HG02763 (cell line): Measurements from ENCODE around the gene PSMD14.
"Not testable (repeated sequence)": the region's sequence is repeated elsewhere in the genome, so short reads cannot be mapped to it uniquely, and the experiment has no call there.

Experiments
- ATAC-seq: cut with Tn5 transposase; IDR thresholded peaks from one replicate; pipeline ENCODE4 v1.9.1; 2021; ENCODE audit warnings: mild to moderate bottlenecking, moderate library complexity; ENCODE audit not compliant: unreplicated experiment

The PSMD14 gene

GRCh38 chr2:161308178-161308955 is at the start of gene PSMD14:
PSMD14 (plus strand) TSS chr2:161308425; CDS start chr2:161318826, 10,401 bp downstream.
- ATAC-seq: peak; percentile 98

DNA sequence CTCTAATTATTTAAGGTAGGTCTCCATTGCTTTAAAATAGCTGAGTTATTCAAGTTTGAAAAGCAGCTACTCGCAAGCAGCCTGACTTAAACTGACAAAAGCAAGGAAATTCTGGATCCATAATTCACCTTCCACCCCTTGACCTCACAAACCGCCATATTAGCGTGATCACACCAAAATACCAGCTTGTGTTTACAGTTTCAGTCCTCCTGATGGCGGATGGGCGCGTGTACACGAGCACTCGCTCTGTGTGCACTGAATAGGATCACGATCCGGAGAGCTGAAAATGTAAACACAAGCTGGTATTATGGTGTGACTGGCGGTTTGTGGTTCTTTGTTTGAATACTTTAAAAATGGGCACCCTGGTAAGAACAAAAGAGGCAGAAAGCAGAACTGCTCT is 42.4 kb upstream of the PSMD14 start:
- ATAC-seq: no peak

DNA sequence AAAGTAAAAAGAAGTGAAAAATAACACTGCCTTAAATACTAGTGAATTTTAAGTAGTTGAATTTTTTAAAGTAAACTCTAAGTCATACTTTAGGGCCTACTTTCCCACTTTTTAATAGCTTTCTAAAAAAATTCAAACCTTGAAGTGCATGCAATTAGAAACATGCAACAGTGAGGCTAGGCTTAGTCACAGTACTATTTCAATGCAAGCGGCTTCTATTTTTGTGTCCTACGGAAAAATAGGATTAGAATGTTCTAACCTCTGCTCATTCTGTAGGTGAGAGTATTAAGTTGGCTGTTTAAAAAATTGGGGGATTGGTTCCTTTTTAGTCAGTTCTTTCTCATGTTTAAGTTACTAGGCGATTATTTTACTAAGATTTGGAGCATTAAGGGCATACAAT is 39.1 kb upstream of the PSMD14 start:
- no peak for ATAC-seq

GRCh38 chr2:161273038-161273760 is 35.0 kb upstream of the PSMD14 start:
- ATAC-seq: peak; percentile 64

DNA sequence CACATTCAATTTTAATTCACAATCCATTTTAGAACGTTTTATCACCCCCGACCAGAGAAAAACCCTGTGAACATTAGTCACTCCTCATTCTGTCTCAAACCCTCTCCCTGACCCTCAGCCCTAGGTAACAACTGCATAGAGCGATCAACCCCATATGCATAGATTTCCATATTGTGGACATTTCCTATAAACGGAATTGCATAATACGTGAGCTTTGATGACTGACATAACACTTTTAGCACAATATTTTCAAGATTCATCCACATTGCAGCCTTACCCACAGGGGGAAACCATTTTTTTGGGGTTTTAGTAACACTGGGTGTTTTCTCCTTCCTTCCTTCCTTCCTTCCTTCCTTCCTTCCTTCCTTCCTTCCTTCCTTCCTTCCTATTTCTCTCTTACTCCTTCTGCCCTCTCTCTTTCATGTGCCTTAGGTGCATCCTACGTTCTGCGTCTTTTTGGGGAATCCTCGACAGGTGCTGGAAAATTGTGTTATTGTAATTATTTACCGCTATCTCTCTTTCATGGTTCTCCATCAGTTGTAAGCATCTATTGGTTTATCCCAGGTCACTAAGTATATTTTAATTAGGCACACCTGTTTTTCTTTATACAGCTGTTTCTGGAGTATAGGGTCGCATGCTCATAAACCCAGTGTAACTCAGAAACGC is 29.5 kb upstream of the PSMD14 start:
- not testable (repeated sequence) for ATAC-seq

GRCh38 chr2:161279230-161279815 is 28.9 kb upstream of the PSMD14 start:
- not testable (repeated sequence) for ATAC-seq

DNA sequence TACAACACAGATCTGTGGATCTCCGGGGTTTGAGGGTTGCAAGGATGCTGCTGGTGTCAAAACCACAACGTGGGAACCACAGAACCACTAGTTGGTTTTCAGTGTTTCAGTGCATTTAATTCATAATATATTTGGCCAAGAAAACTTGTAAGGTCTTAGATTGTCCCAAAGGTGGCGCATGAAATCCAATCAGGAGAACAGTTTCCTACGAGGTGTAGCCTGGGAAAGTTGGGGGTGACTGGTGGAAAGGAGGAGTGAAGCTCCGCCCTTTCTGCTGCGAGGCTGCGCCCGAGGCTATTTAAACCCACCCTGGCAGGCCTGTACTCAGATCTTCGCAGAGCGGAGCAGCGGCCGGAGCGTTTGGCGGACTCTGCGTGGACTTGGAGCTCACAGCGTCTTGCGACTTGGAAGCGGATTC is 27.3 kb upstream of the PSMD14 start:
- ATAC-seq: not testable (repeated sequence)

GRCh38 chr2:161281615-161282310 is 26.5 kb upstream of the PSMD14 start:
- not testable (repeated sequence) for ATAC-seq

- not testable (repeated sequence) for ATAC-seq
Measured at GRCh38 chr2:161282311-161282644, 25.9 kb upstream of the PSMD14 start.

- no peak for ATAC-seq
Measured at GRCh38 chr2:161283926-161284325, 24.3 kb upstream of the PSMD14 start.

DNA sequence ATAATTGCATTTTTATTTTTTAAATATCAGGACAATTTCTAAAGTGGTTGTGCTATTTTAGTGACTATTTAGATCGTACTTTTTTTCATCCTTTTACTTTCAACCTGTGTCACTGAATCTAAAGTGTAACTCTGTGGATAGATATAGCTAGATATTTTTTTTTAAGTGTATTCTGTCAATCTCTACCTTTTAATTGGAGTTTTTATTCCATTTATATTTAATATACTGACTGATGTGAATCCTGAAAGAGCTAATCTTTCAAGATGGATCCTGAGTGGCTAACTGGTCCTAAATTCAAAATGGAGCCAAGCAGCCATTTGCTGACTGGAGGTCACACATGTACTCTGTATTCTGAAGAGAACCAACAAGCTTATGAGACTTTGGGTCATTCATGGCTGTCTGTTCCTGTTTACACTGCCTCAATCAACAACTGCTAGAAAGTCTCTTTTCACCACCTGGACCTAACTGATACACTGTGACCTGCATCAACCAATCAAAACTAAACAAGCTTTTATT is 4.6 kb upstream of the PSMD14 start:
- no peak for ATAC-seq

DNA sequence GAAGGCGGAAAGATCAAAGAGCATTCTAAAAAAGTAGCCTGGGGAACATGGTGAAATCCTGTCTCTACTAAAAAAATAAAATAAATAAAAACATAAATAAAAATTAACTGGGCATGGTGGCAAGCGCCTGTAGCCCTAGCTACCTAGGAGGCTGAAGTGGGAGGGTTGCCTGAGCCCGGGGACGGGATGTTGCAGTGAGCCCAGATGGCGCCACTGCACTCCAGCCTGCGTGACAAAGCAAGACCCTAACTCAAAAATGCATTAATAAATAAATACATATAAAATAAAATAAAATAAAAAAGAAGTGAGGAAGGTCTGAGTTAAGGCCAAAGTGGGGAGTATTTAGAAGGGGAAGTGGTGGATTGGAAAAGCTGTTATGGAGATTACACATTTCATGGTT is 1.3 kb upstream of the PSMD14 start:
- ATAC-seq: no peak

DNA sequence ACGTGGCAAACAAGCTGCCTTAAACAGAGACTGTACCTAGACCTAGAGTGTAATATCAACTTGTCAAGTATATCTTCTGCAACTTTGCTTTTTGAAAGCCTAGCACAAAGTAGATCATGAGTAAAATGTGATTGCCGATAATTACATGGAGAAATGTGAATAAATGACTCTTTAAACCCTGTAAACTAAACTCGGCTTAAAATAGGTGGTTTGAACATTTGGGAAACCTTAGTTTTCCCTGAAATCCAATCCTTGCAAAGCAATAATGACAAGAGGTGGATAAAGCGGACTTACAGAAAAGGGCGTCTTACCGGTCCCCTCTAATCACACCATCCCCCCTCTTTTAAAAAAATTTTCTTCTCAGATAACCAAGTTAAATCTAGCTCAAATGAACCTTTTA is 549 bp upstream of the PSMD14 start:
- ATAC-seq: no peak

DNA sequence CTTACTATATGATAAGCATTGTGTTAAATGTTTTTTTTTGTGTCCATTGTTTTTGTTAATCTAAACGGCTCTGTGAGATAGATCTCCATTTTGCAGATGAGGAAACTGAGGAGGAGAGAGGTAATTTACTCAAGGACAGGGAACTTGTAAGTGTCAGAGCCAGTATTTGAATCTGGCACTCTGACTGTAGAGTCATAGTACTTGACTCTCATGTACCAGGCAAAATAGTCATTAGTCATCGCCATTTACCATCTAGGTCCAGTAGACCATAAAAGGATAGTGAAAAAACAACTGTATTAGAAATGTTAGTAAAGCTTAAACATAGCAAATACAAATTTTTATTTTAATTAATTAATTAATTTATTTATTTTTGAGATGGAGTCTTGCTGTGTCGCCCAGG is 4.8 kb downstream of the PSMD14 start:
- no peak for ATAC-seq

DNA sequence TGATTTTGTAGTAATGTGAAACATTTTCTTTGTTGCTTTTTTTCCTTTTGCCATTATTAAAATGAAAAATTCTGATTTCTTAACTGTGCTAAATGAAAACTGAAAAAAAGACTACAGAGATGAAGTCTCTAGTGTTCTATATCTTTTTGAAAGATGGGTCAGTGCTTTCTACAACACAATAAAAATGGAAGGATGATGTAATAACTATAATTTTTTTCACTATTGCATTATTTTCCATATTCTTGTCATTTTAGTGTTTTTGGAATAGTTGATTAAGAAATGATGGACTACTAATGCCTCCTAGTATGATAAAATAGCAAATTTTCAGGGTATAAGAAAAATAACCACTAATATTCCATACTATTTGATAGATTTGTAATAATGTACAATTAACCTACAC is 7.2 kb downstream of the PSMD14 start:
- ATAC-seq: no peak

DNA sequence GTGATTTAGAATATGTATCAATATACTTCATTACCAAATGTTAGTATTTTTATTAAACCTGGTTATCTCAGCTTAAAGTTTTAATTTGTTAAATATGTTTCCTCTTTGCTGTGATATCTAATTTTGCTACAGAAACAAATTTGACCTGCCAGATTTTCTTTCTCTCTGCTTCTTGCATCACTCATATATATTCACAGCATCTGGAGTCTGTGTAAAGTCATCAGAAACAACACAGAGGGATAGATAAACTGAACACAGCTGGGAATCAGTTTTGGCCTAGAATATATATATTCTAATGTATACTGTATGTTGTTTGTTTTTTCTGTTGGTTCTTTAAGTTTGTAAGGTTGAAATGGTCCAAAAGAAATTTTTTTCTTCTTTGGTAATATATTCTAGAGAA is 8.5 kb downstream of the PSMD14 start:
- no peak for ATAC-seq

DNA sequence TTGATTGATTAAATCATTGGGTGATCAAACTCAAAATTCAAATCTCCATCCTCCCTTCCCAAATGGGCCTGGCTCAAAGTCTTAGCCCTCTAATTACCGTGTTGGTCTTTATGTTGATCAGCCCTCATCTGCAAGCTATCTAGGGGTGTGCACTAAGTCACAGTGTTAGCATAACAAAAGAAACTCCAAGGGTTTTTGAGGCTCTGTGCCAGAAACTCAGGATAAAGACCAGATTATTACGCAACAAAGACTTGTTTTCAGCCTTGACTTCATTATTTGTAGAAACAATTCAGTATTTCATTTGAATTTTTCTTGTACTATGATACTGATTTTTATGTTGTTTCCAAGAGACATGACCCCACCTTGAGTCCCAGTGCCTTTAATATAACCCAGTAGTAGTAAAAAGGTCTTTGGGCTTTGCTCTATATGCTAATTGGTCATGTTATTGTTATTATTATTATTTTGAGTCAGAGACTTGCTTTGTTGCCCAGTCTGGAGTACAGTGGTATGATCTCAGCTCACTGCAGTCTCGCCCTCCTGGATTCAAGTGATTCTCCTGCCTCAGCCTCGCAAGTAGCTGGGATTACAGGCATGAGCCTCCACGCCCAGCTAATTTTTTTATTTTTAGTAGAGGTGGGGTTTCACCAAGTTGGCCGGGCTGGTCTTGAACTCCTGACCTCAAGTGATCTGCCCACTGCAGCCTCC is 13.9 kb downstream of the PSMD14 start:
- ATAC-seq: no peak

DNA sequence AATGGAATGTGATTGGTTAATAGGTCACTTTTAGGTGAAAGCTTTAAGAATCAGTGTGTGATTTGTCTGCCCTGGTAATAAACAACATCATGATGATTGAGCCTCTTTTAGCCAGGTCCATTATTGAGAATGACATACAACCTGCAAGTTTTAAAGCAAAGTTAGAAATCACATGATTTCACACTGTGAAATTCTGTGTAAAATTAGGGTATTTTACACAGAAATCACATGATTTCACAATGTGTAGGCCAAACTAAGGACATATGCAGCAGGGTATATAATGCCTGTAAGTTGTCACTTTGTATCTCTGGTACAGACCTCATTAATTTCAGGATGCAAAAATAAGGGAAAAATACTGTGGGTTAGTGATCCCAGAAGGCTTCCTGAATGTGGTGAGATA is 16.7 kb downstream of the PSMD14 start:
- no peak for ATAC-seq

DNA sequence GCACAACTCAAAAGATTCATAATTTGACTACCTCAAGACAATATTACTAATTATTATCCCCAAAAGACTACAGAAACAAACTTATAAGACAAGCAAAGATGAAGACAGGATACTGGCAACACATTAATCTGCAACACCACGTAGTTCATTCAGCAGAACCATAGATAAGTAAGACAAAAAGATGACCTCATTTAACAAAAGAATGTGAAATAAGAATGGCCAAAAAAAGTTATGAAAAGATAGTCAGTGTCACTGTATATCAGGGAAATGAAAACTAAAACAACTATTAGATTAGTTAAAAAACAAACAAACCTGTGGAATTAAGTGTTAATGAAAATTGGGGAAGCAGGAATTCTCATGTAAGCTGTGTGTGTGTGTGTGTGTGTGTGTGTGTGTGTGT is 19.4 kb downstream of the PSMD14 start:
- ATAC-seq: no peak

DNA sequence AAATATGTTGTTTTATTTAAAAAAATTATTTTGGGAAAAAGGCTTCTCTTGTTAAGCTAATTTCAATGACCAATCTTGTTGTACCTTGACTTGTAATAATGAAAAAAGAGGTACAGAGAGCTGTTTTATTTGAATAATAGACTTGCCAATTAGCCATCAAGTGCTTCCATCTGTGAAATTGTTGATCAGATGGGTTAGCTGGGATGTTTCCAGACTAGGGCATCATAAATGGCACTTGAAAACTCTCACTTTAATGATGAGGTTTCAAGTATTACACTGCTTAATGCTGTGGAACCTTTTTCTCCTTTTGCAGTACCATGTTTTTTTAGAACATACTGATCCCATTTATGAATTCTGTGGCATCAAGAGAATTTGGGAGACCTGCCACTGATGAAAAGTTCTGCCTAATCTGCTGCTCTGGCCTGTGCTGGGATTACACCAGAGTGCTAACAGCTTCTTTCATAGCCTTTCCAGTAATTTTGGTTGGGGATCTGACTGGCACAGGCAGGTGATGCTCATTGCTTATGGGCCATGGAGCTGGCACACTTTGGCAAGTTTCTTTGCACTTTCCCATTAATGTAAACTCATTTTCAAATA is 24.2 kb downstream of the PSMD14 start:
- ATAC-seq: no peak
